HCT116 (cell line): Measurements from ENCODE around the gene S100A13.

Experiments
- POLR2A ChIP-seq: IDR thresholded peaks from 2 replicates; pipeline ENCODE4 v1.7.0; 2011; ENCODE audit warnings: borderline replicate concordance; ENCODE audit not compliant: insufficient read depth, insufficient read length; ENCODE audit errors: extremely low read depth
- SP1 ChIP-seq: IDR thresholded peaks from 2 replicates; pipeline ENCODE4 v1.6.1; 2012; ENCODE audit warnings: low read depth
- ZFX ChIP-seq: fragments of 450-650 bp; IDR thresholded peaks from 2 replicates; pipeline ENCODE4 v1.6.1; 2017
- ZNF274 ChIP-seq: fragments of 200-500 bp; sonication (Bioruptor generic); IDR thresholded peaks from 2 replicates; pipeline ENCODE4 v1.6.1; 2014; ENCODE audit warnings: mild to moderate bottlenecking, low read depth, low read length, inconsistent platforms
- TF ChIP-seq, protein P1 (sequence below), 3 experiments: fragments of 200-600 bp in 1 of 3; sonication (generic) in 1 of 3; IDR thresholded peaks in 2 of 3; conservative IDR thresholded peaks in 1 of 3; 2 replicates each; pipeline ENCODE4 v1.5.1; 2012 to 2017; ENCODE audit warnings: low read depth in 2 of 3, low read length in 2 of 3, antibody characterized with exemption in 1 of 3, borderline replicate concordance in 1 of 3, control low read depth in 1 of 3, mild to moderate bottlenecking in 1 of 3, mixed read lengths in 1 of 3, mixed run types in 1 of 3, moderate library complexity in 1 of 3; ENCODE audit not compliant: insufficient read depth in 1 of 3
- TF ChIP-seq, protein P2 (sequence below): IDR thresholded peaks from 2 replicates; pipeline ENCODE4 v1.6.1; 2012; ENCODE audit warnings: low read depth

DNA sequence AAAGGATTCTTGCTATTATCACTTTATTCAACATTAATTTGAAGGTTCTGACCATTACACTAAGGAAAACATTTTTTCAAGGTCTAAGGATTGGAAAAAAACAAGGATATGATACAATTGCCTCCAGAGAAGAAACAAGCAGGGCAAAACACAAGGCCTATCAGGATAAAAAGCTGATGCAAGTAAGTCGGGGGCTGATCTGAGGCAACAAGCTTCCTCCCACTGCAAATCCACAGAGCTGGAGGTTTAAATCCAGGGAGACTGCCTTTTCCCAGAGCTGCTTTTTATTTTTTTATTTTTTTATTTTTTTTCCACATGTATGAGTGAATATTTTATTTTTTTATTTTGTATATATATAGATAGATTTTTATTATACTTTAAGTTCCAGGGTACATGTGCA lies 42.3 kb downstream of the S100A13 start:
- no peak for TF ChIP-seq SP1
- TF ChIP-seq, protein P1, sequence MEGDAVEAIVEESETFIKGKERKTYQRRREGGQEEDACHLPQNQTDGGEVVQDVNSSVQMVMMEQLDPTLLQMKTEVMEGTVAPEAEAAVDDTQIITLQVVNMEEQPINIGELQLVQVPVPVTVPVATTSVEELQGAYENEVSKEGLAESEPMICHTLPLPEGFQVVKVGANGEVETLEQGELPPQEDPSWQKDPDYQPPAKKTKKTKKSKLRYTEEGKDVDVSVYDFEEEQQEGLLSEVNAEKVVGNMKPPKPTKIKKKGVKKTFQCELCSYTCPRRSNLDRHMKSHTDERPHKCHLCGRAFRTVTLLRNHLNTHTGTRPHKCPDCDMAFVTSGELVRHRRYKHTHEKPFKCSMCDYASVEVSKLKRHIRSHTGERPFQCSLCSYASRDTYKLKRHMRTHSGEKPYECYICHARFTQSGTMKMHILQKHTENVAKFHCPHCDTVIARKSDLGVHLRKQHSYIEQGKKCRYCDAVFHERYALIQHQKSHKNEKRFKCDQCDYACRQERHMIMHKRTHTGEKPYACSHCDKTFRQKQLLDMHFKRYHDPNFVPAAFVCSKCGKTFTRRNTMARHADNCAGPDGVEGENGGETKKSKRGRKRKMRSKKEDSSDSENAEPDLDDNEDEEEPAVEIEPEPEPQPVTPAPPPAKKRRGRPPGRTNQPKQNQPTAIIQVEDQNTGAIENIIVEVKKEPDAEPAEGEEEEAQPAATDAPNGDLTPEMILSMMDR (IDR thresholded peaks at IDR 0.05 in 2 of 3, conservative IDR thresholded peaks at IDR 0.05 in 1 of 3; ENCODE audit: borderline replicate concordance in 1 of 3, insufficient read depth in 1 of 3, low read depth in 2 of 3, low read length in 2 of 3), result no peak
- no peak for TF ChIP-seq ZNF274
- TF ChIP-seq ZFX, result no peak
- TF ChIP-seq POLR2A, result no peak
- TF ChIP-seq, protein P2, sequence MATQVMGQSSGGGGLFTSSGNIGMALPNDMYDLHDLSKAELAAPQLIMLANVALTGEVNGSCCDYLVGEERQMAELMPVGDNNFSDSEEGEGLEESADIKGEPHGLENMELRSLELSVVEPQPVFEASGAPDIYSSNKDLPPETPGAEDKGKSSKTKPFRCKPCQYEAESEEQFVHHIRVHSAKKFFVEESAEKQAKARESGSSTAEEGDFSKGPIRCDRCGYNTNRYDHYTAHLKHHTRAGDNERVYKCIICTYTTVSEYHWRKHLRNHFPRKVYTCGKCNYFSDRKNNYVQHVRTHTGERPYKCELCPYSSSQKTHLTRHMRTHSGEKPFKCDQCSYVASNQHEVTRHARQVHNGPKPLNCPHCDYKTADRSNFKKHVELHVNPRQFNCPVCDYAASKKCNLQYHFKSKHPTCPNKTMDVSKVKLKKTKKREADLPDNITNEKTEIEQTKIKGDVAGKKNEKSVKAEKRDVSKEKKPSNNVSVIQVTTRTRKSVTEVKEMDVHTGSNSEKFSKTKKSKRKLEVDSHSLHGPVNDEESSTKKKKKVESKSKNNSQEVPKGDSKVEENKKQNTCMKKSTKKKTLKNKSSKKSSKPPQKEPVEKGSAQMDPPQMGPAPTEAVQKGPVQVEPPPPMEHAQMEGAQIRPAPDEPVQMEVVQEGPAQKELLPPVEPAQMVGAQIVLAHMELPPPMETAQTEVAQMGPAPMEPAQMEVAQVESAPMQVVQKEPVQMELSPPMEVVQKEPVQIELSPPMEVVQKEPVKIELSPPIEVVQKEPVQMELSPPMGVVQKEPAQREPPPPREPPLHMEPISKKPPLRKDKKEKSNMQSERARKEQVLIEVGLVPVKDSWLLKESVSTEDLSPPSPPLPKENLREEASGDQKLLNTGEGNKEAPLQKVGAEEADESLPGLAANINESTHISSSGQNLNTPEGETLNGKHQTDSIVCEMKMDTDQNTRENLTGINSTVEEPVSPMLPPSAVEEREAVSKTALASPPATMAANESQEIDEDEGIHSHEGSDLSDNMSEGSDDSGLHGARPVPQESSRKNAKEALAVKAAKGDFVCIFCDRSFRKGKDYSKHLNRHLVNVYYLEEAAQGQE, result no peak
